T-cell (primary cell): ENCODE results near the gene COG5. TPM values are rescaled to one million over a fixed set of nuclear protein-coding genes. Genes with fewer than 3 reads are reported as not detected.

ENCODE experiments used
- ATAC-seq, 4 experiments: fragments of 200-7000 bp in 3 of 4; fragments of 150-1000 bp in 1 of 4; cut with Tn5 transposase; replicated peaks in 1 of 4; 1 replicate in 3 of 4; 2 replicates in 1 of 4; pipeline ENCODE4 v1.10.0; 2021; ENCODE audit warnings: moderate library complexity in 3 of 4, mild to moderate bottlenecking in 2 of 4, moderate number of reproducible peaks in 1 of 4
- CTCF ChIA-PET, 2 donors: fragments of 300-600 bp; sonication (Branson Sonifier 250); formaldehyde crosslinking; loops; one replicate each; lab custom pipeline; 2022; ENCODE audit warnings: antibody characterized with exemption in 2 of 2; lab: Charles Lee
- POLR2A ChIA-PET, 2 donors: fragments of 300-600 bp; sonication (Branson Sonifier 250); formaldehyde crosslinking; loops; one replicate each; lab custom pipeline; 2022; ENCODE audit warnings: antibody characterized with exemption in 2 of 2; lab: Charles Lee
- DNase-seq, 35 experiments: peaks; one replicate each; pipeline versions ENCODE4 v3.0.0 to v3.0.0-alpha.2; 2013 to 2023
- H3K27ac ChIP-seq: one replicate; pipeline ENCODE4 v1.5.1; 2013; ENCODE audit warnings: low read length
- H3K27me3 ChIP-seq, 2 experiments: replicated peaks in 1 of 2; 1 replicate in 1 of 2; 2 replicates in 1 of 2; pipeline versions ENCODE4 v1.6.1 to v1.7.0; 2013; ENCODE audit warnings: low read length in 1 of 2, mixed read lengths in 1 of 2; ENCODE audit not compliant: control insufficient read depth in 2 of 2, insufficient read depth in 2 of 2; ENCODE audit errors: extremely low read depth in 1 of 2
- H3K36me3 ChIP-seq, 2 donors: 1 replicate in 1 of 2; 2 replicates in 1 of 2; pipeline versions ENCODE4 v1.6.1 to v1.7.0; 2013; ENCODE audit warnings: low read length in 1 of 2; ENCODE audit not compliant: control insufficient read depth in 2 of 2, insufficient read depth in 1 of 2; ENCODE audit errors: extremely low read depth in 1 of 2
- H3K4me1 ChIP-seq, 2 experiments: 1 replicate in 1 of 2; 2 replicates in 1 of 2; pipeline versions ENCODE4 v1.6.1 to v1.7.0; 2013; ENCODE audit warnings: low read length in 2 of 2, mixed read lengths in 1 of 2; ENCODE audit not compliant: insufficient read depth in 2 of 2, control insufficient read depth in 1 of 2; ENCODE audit errors: extremely low read depth in 1 of 2
- H3K4me3 ChIP-seq, 2 donors: 1 replicate in 1 of 2; 2 replicates in 1 of 2; pipeline versions ENCODE4 v1.5.1 to v1.7.0; 2013; ENCODE audit warnings: mild to moderate bottlenecking in 2 of 2, low read length in 1 of 2, moderate library complexity in 1 of 2; ENCODE audit not compliant: control insufficient read depth in 1 of 2; ENCODE audit errors: extremely low read depth in 1 of 2
- H3K9me3 ChIP-seq: 2 replicates; pipeline ENCODE4 v1.7.0; 2013
- H3K27ac Mint-ChIP-seq, 2 donors: one replicate each; pipeline ENCODE4 v1.8.0; 2020 to 2021; ENCODE audit warnings: mild to moderate bottlenecking in 2 of 2, mixed read lengths in 2 of 2
- H3K27me3 Mint-ChIP-seq, 2 donors: one replicate each; pipeline ENCODE4 v1.8.0; 2021 to 2022; ENCODE audit warnings: mixed read lengths in 2 of 2
- H3K36me3 Mint-ChIP-seq: one replicate; pipeline ENCODE4 v1.8.0; 2021; ENCODE audit warnings: mixed read lengths
- H3K4me1 Mint-ChIP-seq, 3 donors: one replicate each; pipeline ENCODE4 v1.8.0; 2020 to 2022; ENCODE audit warnings: mixed read lengths in 3 of 3, mild to moderate bottlenecking in 1 of 3
- H3K4me3 Mint-ChIP-seq, 3 donors: one replicate each; pipeline ENCODE4 v1.8.0; 2020 to 2022; ENCODE audit warnings: mild to moderate bottlenecking in 3 of 3, mixed read lengths in 3 of 3, moderate library complexity in 3 of 3
- H3K9me3 Mint-ChIP-seq, 3 donors: one replicate each; pipeline ENCODE4 v1.8.0; 2020 to 2022; ENCODE audit warnings: mixed read lengths in 3 of 3
- WGBS: methylation state at CpG from one replicate; pipeline ENCODE4 v1.1.5; 2013; ENCODE audit warnings: missing lambda C conversion rate; ENCODE audit not compliant: insufficient coverage; 5-methylcytosine and 5-hydroxymethylcytosine counted together
- total RNA-seq, 35 experiments: library from RNA in 6 of 35; stranded (reverse) in 6 of 35; fragments of 120-200 nt in 1 of 35; gene quantifications; one replicate each; pipeline versions ENCODE4 v1.2.1 to v1.2.4 and lab custom pipeline; 2013 to 2026

COG5 gene
- total RNA-seq, 5 donors from 2014 or later (not counting 1 experiment from before 2014, with no cell fraction given) = 37.3 to 83.8 (median 55.4) TPM

DNA sequence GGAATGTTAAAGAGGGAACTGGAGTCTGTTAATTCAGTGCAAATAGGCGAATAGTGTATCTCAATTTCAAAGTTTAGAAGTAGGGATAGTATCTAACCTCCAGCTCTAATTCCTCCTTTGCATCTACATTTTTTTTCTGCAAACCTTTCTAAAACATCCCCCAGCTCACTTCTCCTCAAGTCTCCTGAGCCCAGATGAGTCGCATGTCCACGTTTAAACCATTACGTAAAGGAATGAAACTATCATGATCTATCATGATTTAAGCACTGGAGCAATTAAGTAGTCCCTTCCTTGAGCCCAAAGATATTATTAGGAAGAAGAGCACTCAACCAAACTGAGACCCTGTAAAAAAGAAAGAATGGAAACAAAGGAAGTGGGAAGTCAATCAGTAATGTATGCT is 64.0 kb downstream of the COG5 start:
- POLR2A ChIA-PET = no interaction called here
- no peak for ATAC-seq
- no CpG with 5 or more reads among the region's 4 CpGs for WGBS

DNA sequence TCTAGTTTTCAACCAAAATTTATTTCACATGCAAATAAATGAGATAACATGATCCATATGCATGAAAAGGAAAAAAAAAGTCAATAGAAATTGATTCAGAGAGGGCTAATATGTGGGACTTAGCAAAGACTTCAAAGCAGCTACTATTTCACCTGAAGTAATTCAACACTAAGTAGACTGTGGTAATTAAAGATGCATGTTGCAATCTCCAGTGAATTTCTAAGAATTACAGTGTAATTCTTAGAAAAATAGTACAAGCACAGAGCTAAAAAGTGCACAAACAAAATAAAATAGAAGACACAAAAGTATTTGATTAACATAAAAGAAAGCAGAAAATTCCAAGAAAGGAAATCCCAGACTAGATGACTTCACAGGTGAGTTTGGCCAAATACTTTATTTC is 68.2 kb downstream of the COG5 start:
- Histone ChIP-seq H3K27ac (no peak overlapping the region), H3K4me1 (no peaks in the 10 kb centered on the region), H3K36me3 (no peaks in the 10 kb centered on the region), H3K4me3 (no peak overlapping the region), H3K9me3 (no peaks in the 10 kb centered on the region), H3K27me3 (no peaks in the 10 kb centered on the region)
- H3K4me3 Mint-ChIP-seq = no peak overlapping the region
- H3K4me1 Mint-ChIP-seq = peaks cover 46 to 64% (median 59%) of the 10 kb centered on the region in 3 donors
- no peak for DNase-seq
- ChIA-PET POLR2A (no interaction called here), CTCF (interaction anchor here in 1 of 2 donors (0.6 kb wide), 1 partner anchor 28 kb away, joined by 4 read pairs; no protein-coding TSS in a partner anchor)
- H3K27ac Mint-ChIP-seq = no peak overlapping the region
- no peak for ATAC-seq
- H3K9me3 Mint-ChIP-seq = peaks cover 0 to 4% (median 0%) of the 10 kb centered on the region in 3 donors
- peaks cover 29% of the 10 kb centered on the region for H3K36me3 Mint-ChIP-seq
- H3K27me3 Mint-ChIP-seq = no peaks in the 10 kb centered on the region

More for the DNA sequence above, 64.0 kb downstream of the COG5 start:
- Mint-ChIP-seq H3K36me3 (peaks cover 18% of the 10 kb centered on the region), H3K4me3 (no peak overlapping the region), H3K27me3 (no peaks in the 10 kb centered on the region), H3K4me1 (peaks cover 37 to 54% (median 52%) of the 10 kb centered on the region in 3 donors), H3K27ac (no peak overlapping the region), H3K9me3 (peaks cover 0 to 4% (median 0%) of the 10 kb centered on the region in 3 donors)
- no peaks in the 10 kb centered on the region for H3K9me3 ChIP-seq
- no peaks in the 10 kb centered on the region for H3K27me3 ChIP-seq
- DNase-seq = no peak
- H3K4me3 ChIP-seq = no peak overlapping the region
- H3K4me1 ChIP-seq = no peaks in the 10 kb centered on the region
- CTCF ChIA-PET = no interaction called here
- no peaks in the 10 kb centered on the region for H3K36me3 ChIP-seq
- no peak overlapping the region for H3K27ac ChIP-seq

DNA sequence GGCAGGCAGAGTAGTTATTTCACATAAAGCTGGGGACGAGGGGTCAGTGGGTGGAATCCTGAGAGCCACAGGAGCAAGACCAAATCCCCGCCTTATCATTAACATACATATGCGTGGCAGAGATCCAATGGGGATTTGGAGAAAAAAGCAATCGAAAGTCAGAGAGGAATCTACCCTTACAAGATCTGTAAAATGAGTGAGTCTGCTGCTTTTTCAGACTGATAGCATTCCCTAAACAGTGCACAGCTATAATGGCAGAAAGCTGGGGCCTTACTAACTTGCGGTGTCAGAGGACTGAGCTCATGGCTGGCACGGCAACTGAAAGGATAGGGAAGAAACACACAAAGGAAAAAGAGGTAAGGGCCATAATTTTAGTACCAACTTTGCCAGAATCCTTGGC is 68.8 kb downstream of the COG5 start:
- no peak for ATAC-seq
- no peak for DNase-seq
- no peaks in the 10 kb centered on the region for H3K27me3 ChIP-seq
- H3K9me3 ChIP-seq = no peaks in the 10 kb centered on the region
- H3K4me3 ChIP-seq = no peak overlapping the region
- WGBS = 100% methylated on average over 1 of the region's 6 CpGs
- Mint-ChIP-seq H3K36me3 (peaks cover 29% of the 10 kb centered on the region), H3K9me3 (peaks cover 0 to 4% (median 0%) of the 10 kb centered on the region in 3 donors), H3K27ac (no peak overlapping the region), H3K4me1 (peaks cover 52 to 69% (median 64%) of the 10 kb centered on the region in 3 donors), H3K27me3 (no peaks in the 10 kb centered on the region), H3K4me3 (no peak overlapping the region)
- no peak overlapping the region for H3K27ac ChIP-seq
- no peaks in the 10 kb centered on the region for H3K4me1 ChIP-seq
- CTCF ChIA-PET = interaction anchor here in 1 of 2 donors (0.6 kb wide), 2 partner anchors 29 to 68 kb away, joined by 4 to 7 read pairs; no protein-coding TSS in a partner anchor
- POLR2A ChIA-PET = no interaction called here
- H3K36me3 ChIP-seq = no peaks in the 10 kb centered on the region

DNA sequence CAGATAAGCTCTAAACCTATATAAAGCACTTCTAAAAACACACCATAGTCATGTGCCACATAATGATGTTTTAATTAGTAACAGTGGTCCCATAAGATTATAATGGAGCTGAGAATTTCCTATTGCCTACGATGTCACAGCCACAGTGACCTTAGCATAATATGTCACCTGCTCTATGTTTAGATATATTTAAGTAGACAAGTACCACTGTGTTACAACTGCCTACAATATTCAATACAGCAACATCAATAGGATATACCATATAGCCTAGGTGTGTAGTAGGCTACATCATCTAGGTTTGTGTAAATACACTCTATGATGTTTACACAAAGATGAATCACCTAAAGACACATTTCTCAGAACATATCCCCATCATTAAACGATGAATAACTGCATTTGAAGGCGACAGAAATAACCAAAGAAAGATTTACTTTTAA is 69.4 kb downstream of the COG5 start:
- Mint-ChIP-seq H3K4me3 (no peak overlapping the region), H3K4me1 (peaks cover 51 to 69% (median 65%) of the 10 kb centered on the region in 3 donors), H3K27me3 (no peaks in the 10 kb centered on the region), H3K36me3 (peaks cover 29% of the 10 kb centered on the region), H3K9me3 (peaks cover 0 to 4% (median 0%) of the 10 kb centered on the region in 3 donors), H3K27ac (no peak overlapping the region)
- Histone ChIP-seq H3K27me3 (no peaks in the 10 kb centered on the region), H3K4me3 (no peak overlapping the region), H3K27ac (no peak overlapping the region), H3K4me1 (no peaks in the 10 kb centered on the region), H3K9me3 (no peaks in the 10 kb centered on the region), H3K36me3 (no peaks in the 10 kb centered on the region)
- POLR2A ChIA-PET = no interaction called here
- WGBS = no CpG with 5 or more reads among the region's 3 CpGs
- ATAC-seq = no peak
- no peak for DNase-seq
- CTCF ChIA-PET = interaction anchor here in 1 of 2 donors (0.6 kb wide), 1 partner anchor 69 kb away, joined by 7 read pairs; no protein-coding TSS in a partner anchor

DNA sequence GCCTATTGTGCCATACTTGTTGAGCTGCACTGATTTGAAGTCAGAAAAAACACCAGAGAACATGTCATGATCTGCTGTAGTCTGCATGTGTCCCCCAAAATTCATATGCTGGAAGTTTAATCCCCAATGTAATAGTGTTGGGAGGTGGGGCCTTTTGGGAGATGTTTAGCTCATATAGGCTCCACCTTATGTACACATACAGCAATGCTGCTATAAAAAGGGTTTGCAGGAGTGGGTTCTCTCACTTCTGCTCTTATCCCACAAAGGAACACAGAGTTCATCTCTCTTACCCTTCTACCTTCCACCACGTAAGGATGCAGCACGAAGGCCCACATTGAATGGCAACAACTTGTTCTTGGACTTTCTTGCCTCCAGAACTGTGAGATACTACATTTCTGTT is 70.8 kb downstream of the COG5 start:
- no peak overlapping the region for H3K4me3 ChIP-seq
- H3K27ac ChIP-seq = no peak overlapping the region
- Mint-ChIP-seq H3K4me1 (peaks cover 48 to 64% (median 59%) of the 10 kb centered on the region in 3 donors), H3K27me3 (no peaks in the 10 kb centered on the region), H3K36me3 (peaks cover 26% of the 10 kb centered on the region), H3K9me3 (peaks cover 0 to 1% (median 0%) of the 10 kb centered on the region in 3 donors), H3K4me3 (no peak overlapping the region), H3K27ac (no peak overlapping the region)
- POLR2A ChIA-PET = no interaction called here
- CTCF ChIA-PET = no interaction called here
- WGBS = no CpG with 5 or more reads among the region's 2 CpGs
- no peak for DNase-seq
- no peaks in the 10 kb centered on the region for H3K9me3 ChIP-seq
- H3K4me1 ChIP-seq = no peaks in the 10 kb centered on the region
- ATAC-seq = no peak
- no peaks in the 10 kb centered on the region for H3K27me3 ChIP-seq
- H3K36me3 ChIP-seq = no peaks in the 10 kb centered on the region

DNA sequence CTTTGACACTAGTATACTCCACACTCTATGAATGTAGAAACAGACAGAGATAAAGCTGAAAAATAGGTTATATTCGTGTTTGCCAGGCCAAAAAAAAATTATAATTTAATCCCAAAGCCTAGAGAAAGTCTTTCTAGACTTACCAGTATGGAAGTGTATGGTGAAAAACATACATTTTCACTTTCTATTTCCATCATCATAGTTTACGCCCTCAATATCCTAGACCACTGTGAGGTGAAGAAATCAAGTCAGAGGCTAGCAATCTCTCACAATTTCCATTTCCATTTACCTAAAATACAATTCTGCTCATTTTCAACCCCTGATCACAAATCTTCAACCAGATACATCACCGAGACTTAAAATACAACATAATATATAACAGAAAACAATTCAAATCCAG is 77.7 kb downstream of the COG5 start:
- DNase-seq (no peak), ATAC-seq (no peak)
- Mint-ChIP-seq H3K36me3 (peaks cover 2% of the 10 kb centered on the region), H3K9me3 (no peaks in the 10 kb centered on the region), H3K4me1 (peaks cover 25 to 41% (median 32%) of the 10 kb centered on the region in 3 donors), H3K27ac (peak overlapping the region in 1 of 2 donors; percentile 9), H3K27me3 (no peaks in the 10 kb centered on the region), H3K4me3 (peak overlapping the region in 1 of 3 donors; percentile 15)
- CTCF ChIA-PET = no interaction called here
- no peaks in the 10 kb centered on the region for H3K27me3 ChIP-seq
- POLR2A ChIA-PET = no interaction called here
- no peaks in the 10 kb centered on the region for H3K9me3 ChIP-seq
- H3K4me3 ChIP-seq = no peak overlapping the region
- H3K27ac ChIP-seq = no peak overlapping the region
- H3K36me3 ChIP-seq = no peaks in the 10 kb centered on the region
- no peaks in the 10 kb centered on the region for H3K4me1 ChIP-seq
- 60% methylated on average over 1 of the region's 3 CpGs for WGBS
